Measurements from ENCODE around the gene FBXW12.

GRCh38 chr3:48413611-48414010, 41.6 kb downstream of the FBXW12 start:
- TF ChIP-seq, protein P1, sequence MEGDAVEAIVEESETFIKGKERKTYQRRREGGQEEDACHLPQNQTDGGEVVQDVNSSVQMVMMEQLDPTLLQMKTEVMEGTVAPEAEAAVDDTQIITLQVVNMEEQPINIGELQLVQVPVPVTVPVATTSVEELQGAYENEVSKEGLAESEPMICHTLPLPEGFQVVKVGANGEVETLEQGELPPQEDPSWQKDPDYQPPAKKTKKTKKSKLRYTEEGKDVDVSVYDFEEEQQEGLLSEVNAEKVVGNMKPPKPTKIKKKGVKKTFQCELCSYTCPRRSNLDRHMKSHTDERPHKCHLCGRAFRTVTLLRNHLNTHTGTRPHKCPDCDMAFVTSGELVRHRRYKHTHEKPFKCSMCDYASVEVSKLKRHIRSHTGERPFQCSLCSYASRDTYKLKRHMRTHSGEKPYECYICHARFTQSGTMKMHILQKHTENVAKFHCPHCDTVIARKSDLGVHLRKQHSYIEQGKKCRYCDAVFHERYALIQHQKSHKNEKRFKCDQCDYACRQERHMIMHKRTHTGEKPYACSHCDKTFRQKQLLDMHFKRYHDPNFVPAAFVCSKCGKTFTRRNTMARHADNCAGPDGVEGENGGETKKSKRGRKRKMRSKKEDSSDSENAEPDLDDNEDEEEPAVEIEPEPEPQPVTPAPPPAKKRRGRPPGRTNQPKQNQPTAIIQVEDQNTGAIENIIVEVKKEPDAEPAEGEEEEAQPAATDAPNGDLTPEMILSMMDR (IDR thresholded peaks at IDR 0.05; ENCODE audit: low read depth, low read length), result no peak
- TF ChIP-seq POLR2A (IDR thresholded peaks at IDR 0.05; ENCODE audit: extremely low read depth, insufficient read length) (no peak), MAX (IDR thresholded peaks at IDR 0.05; ENCODE audit: low read depth, low read length) (no peak), MYC (IDR thresholded peaks at IDR 0.05; ENCODE audit: low read depth, low read length) (no peak)
